ENCODE measurements around the gene RUNX3.
A peak's percentile ranks its signal among the peaks of the same experiment; 100 is the strongest.

- no peak for TF ChIP-seq CTCF (conservative IDR thresholded peaks at IDR 0.05 in 1 of 2, IDR thresholded peaks at IDR 0.05 in 1 of 2; ENCODE audit: low read depth in 1 of 2, low read length in 2 of 2)
- peak; percentile 27 for TF ChIP-seq EZH2 (IDR thresholded peaks at IDR 0.05; ENCODE audit: low read length, missing control alignments)
These were observed at the start of gene RUNX3 for GRCh38 chr1:24930260-24931145.

Data from fibroblast of lung (primary cell).